ENCODE results near the gene TSEN15. TPM values are rescaled to one million over a fixed set of nuclear protein-coding genes. Genes with fewer than 3 reads are reported as not detected.
"Not testable (repeated sequence)": the region's sequence is repeated elsewhere in the genome, so short reads cannot be mapped to it uniquely, and the experiment has no call there.

TSEN15 gene
- total RNA-seq, 2 donors from 2014 or later: 13.3 to 18.5 TPM

GRCh38 chr1:184088037-184088436 is 36.5 kb downstream of the TSEN15 start:
- no peaks in the 10 kb centered on the region for H3K4me1 ChIP-seq
- H3K27me3 ChIP-seq: no peaks in the 10 kb centered on the region
- no peak overlapping the region for H3K27ac ChIP-seq
- H3K36me3 ChIP-seq: no peaks in the 10 kb centered on the region
- DNase-seq: no peak
- TF ChIP-seq CTCF (IDR thresholded peaks at IDR 0.05): no peak
- no peaks in the 10 kb centered on the region for H3K9me3 ChIP-seq
- no peak overlapping the region for H3K9ac ChIP-seq (ENCODE audit: low read depth in 2 of 2, low read length in 2 of 2)
- no peak overlapping the region for H3K4me3 ChIP-seq
- intact Hi-C loops (cut with DNase I): no loop called here

- Histone ChIP-seq H3K9me3 (no peaks in the 10 kb centered on the region), H3K4me3 (no peak overlapping the region), H3K4me1 (no peaks in the 10 kb centered on the region), H3K9ac (ENCODE audit: low read depth in 2 of 2, low read length in 2 of 2) (no peak overlapping the region), H3K27ac (no peak overlapping the region), H3K36me3 (no peaks in the 10 kb centered on the region), H3K27me3 (no peaks in the 10 kb centered on the region)
- no peak for DNase-seq
- no peak for TF ChIP-seq CTCF (IDR thresholded peaks at IDR 0.05)
- intact Hi-C loops (cut with DNase I): no loop called here
Observed at GRCh38 chr1:184093071-184093470, 41.5 kb downstream of the TSEN15 start.

- Histone ChIP-seq H3K27ac (no peak overlapping the region), H3K36me3 (no peaks in the 10 kb centered on the region), H3K4me3 (no peak overlapping the region), H3K4me1 (no peaks in the 10 kb centered on the region), H3K9ac (ENCODE audit: low read depth in 2 of 2, low read length in 2 of 2) (no peak overlapping the region), H3K9me3 (no peaks in the 10 kb centered on the region), H3K27me3 (no peaks in the 10 kb centered on the region)
- no peak for TF ChIP-seq CTCF (IDR thresholded peaks at IDR 0.05)
- intact Hi-C loops (cut with DNase I): no loop called here
- no peak for DNase-seq
Observed at GRCh38 chr1:184096005-184096404, 44.5 kb downstream of the TSEN15 start.

- intact Hi-C loops (cut with DNase I); H3K27ac ChIP-seq; H3K4me3 ChIP-seq; H3K36me3 ChIP-seq; H3K4me1 ChIP-seq; H3K9ac ChIP-seq (ENCODE audit: low read depth in 2 of 2, low read length in 2 of 2); H3K9me3 ChIP-seq; DNase-seq; H3K27me3 ChIP-seq: not testable (repeated sequence)
Observed at GRCh38 chr1:184096580-184096979, 45.0 kb downstream of the TSEN15 start.

- H3K4me1 ChIP-seq: no peaks in the 10 kb centered on the region
- H3K27ac ChIP-seq: no peak overlapping the region
- DNase-seq: no peak
- no peaks in the 10 kb centered on the region for H3K27me3 ChIP-seq
- no peaks in the 10 kb centered on the region for H3K9me3 ChIP-seq
- H3K4me3 ChIP-seq: no peak overlapping the region
- H3K36me3 ChIP-seq: no peaks in the 10 kb centered on the region
- intact Hi-C loops (cut with DNase I): no loop called here
- no peak for TF ChIP-seq CTCF (IDR thresholded peaks at IDR 0.05)
- H3K9ac ChIP-seq (ENCODE audit: low read depth in 2 of 2, low read length in 2 of 2): no peak overlapping the region
Observed at GRCh38 chr1:184101141-184101540, 49.6 kb downstream of the TSEN15 start.

- H3K27ac ChIP-seq: no peak overlapping the region
- no peaks in the 10 kb centered on the region for H3K4me1 ChIP-seq
- TF ChIP-seq CTCF (IDR thresholded peaks at IDR 0.05): no peak
- no peak overlapping the region for H3K4me3 ChIP-seq
- H3K27me3 ChIP-seq: no peaks in the 10 kb centered on the region
- no peaks in the 10 kb centered on the region for H3K9me3 ChIP-seq
- intact Hi-C loops (cut with DNase I): no loop called here
- no peak overlapping the region for H3K9ac ChIP-seq (ENCODE audit: low read depth in 2 of 2, low read length in 2 of 2)
- DNase-seq: no peak
- no peaks in the 10 kb centered on the region for H3K36me3 ChIP-seq
Observed at GRCh38 chr1:184101571-184101970, 50.0 kb downstream of the TSEN15 start.
